Measurements from ENCODE around the gene MUC4.

The MUC4 gene

GRCh38 chr3:195803289-195803908 is 8.3 kb downstream of the MUC4 start:
- no peak for DNase-seq (ENCODE audit: low read depth)
- no peak overlapping the region for H3K4me3 ChIP-seq (ENCODE audit: low read depth, low read length)
- TF ChIP-seq CTCF (IDR thresholded peaks at IDR 0.05; ENCODE audit: low read depth, low read length, missing control alignments) = no peak

- no peak overlapping the region for H3K4me3 ChIP-seq (ENCODE audit: low read depth, low read length)
- no peak for DNase-seq (ENCODE audit: low read depth)
- TF ChIP-seq CTCF (IDR thresholded peaks at IDR 0.05; ENCODE audit: low read depth, low read length, missing control alignments) = no peak
Measured at GRCh38 chr3:195802795-195803194, 8.9 kb downstream of the MUC4 start.

GRCh38 chr3:195802261-195802701 is 9.4 kb downstream of the MUC4 start:
- no peak for DNase-seq (ENCODE audit: low read depth)
- H3K4me3 ChIP-seq (ENCODE audit: low read depth, low read length) = no peak overlapping the region
- no peak for TF ChIP-seq CTCF (IDR thresholded peaks at IDR 0.05; ENCODE audit: low read depth, low read length, missing control alignments)

- DNase-seq (ENCODE audit: low read depth) = no peak
- H3K4me3 ChIP-seq (ENCODE audit: low read depth, low read length) = no peak overlapping the region
- TF ChIP-seq CTCF (IDR thresholded peaks at IDR 0.05; ENCODE audit: low read depth, low read length, missing control alignments) = no peak
Measured at GRCh38 chr3:195801251-195802183, 10.2 kb downstream of the MUC4 start.

GRCh38 chr3:195800240-195800639 is 11.5 kb downstream of the MUC4 start:
- no peak for TF ChIP-seq CTCF (IDR thresholded peaks at IDR 0.05; ENCODE audit: low read depth, low read length, missing control alignments)
- no peak for DNase-seq (ENCODE audit: low read depth)
- no peak overlapping the region for H3K4me3 ChIP-seq (ENCODE audit: low read depth, low read length)

- H3K4me3 ChIP-seq (ENCODE audit: low read depth, low read length) = no peak overlapping the region
- TF ChIP-seq CTCF (IDR thresholded peaks at IDR 0.05; ENCODE audit: low read depth, low read length, missing control alignments) = no peak
- DNase-seq (ENCODE audit: low read depth) = no peak
Measured at GRCh38 chr3:195796795-195797194, 14.9 kb downstream of the MUC4 start.
